HG02642 (cell line): Measurements from ENCODE around the gene KCTD6.
A peak's percentile ranks its signal among the peaks of the same experiment; 100 is the strongest.

Experiments
- ATAC-seq: cut with Tn5 transposase; IDR thresholded peaks from one replicate; pipeline ENCODE4 v1.9.1; 2021; ENCODE audit warnings: mild to moderate bottlenecking; ENCODE audit not compliant: unreplicated experiment, poor library complexity

Gene KCTD6

DNA sequence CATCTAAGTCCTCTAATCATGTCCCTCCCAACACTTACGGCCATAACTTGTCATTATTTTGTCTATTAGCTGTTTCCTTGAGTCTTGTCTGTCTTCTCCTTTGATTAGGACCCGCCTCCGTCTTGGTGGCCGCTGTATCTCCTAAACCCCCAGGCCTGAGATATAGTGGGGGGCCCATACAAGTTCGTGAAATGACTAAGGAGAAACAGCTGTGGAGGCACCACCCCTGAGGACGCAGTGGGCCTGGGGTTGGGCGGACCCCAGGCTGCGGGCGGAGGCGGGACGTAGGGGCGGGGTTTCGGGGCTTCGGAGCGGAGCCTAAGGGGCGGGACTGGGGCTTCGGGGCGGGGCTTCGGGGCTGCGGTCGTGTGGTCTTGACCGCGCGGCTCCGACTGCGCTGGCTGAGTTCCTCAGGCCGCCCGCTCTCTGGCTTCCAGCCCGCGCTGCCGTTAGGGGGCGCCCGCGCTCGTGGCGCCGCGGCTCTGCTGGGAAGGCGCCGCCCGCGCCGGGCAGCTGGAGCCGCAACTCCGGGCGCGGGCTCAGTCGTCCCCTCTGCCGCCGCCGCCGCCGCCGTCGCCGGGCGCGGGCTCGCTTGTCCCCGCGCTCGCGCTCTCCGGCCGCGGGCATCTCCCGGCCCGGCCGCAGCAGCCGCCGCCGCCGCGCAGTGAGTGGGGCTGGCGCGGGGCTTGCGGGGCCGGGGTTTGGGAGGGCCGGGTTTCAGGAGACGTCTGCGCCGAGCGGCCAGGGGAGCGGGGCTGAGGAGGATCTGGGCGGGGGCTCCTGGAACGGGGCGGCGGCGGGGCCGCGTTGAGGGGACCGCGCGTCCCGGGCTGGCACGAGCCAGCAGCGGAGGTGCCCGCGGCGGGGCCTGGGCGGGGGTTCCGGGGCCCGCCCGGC is at the start of gene KCTD6:
Gene KCTD6 (plus strand): TSS at position 591 of the 897 bp plus-strand sequence. CDS start 6,660 bp downstream, outside the sequence.
- ATAC-seq, result peak; percentile 93

GRCh38 chr3:58452176-58452575 is 39.7 kb upstream of the KCTD6 start:
- no peak for ATAC-seq

DNA sequence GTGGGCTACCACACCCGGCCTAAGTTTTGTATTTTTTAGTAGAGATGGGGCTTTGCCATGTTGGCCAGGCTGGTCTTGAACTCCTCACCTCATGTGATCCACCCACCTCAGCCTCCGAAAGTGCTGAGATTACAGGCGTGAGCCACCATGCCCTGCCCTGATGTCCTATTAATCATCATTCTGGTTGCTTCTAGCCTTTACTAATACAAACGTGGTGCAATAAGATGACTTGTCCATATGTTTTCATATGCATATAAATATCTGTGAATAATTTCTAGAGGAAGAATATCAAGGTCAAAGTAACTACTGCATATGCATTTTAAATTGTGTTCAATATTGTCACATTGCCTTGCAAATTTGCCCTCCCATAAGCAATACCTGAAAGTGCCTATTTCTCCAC is 32.7 kb upstream of the KCTD6 start:
- no peak for ATAC-seq

GRCh38 chr3:58462829-58463180 is 29.1 kb upstream of the KCTD6 start:
- ATAC-seq, result no peak

GRCh38 chr3:58463181-58463941 is 28.5 kb upstream of the KCTD6 start:
- ATAC-seq, result peak; percentile 93

GRCh38 chr3:58463942-58464271 is 28.0 kb upstream of the KCTD6 start:
- no peak for ATAC-seq

GRCh38 chr3:58464866-58465265 is 27.0 kb upstream of the KCTD6 start:
- ATAC-seq, result no peak

GRCh38 chr3:58466899-58467563 is 24.9 kb upstream of the KCTD6 start:
- no peak for ATAC-seq

GRCh38 chr3:58469096-58469495 is 22.8 kb upstream of the KCTD6 start:
- ATAC-seq, result no peak

DNA sequence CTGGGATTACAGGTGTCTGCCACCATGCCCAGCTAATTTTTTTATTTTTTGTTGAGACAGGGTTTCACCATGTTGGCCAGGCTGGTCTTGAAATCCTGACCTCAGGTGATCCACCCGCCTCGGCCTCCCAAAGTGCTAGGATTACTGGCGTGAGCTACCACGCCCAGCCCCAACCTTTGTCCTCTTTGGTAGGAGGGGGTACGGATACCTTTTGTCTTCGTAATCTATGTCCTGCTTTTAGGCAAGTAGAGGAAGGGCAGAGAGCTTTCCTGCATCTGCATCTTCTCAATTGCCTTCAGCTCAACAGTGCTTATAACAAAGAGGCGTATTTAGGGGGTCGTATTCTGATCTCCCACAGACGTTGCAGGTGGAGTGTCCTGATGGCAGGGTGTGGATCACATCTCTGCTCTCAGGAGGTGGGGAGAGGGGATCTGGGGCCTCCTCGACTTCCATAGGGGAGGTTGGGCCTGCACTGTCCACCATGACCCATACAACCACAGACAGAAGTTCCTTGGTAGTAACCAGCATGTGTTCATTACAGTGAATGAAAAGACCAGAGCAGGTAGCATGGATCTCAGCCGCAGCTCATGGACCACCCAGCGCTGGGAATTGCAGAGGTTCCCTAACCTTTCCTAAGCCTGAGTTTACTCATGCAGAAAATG is 21.4 kb upstream of the KCTD6 start:
- ATAC-seq, result no peak

DNA sequence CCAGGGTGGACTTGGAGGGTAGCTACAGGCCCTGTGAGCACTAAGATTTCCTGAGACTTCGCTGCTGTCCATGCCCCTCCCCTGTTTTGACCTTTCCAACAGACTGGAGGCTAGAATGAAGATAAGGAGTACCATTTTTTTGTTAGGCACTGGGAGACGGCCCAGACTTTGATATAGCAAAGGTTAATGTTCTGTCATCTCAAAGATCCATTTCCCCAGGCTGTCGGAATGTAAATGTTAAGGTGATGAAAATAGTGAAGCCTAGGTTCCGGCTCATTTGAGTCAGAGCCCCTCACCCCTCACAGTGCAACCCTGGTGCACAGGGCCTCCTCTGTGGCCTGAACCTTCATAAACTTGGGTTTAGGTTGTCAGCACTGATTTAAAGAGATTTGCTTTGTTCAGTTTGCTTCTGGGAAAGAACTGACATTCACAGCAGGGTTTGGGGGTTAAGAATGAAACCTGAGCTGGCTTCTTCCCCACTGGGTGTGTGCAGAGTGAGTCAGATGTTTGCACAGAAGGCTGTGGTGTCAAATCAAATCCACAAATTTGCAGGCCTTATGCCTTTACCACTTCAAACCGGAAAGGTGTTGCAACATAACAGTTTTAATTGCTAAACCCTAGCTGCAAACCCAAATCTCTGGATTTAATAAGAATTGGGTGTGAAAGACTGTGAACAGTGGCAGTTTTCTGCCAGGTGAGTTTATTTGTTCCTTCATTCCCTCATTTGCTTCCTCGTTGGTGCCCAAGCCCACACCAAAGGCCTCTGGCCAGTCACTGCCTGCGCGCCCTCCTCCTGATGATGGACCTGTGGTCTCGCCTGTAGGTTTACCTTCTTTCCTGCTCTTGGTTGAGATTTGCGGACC is 20.6 kb upstream of the KCTD6 start:
- ATAC-seq, result no peak

- no peak for ATAC-seq
These were observed 18.6 kb upstream of the KCTD6 start for GRCh38 chr3:58473275-58473674.

- no peak for ATAC-seq
These were observed 17.5 kb upstream of the KCTD6 start for GRCh38 chr3:58474348-58474911.

DNA sequence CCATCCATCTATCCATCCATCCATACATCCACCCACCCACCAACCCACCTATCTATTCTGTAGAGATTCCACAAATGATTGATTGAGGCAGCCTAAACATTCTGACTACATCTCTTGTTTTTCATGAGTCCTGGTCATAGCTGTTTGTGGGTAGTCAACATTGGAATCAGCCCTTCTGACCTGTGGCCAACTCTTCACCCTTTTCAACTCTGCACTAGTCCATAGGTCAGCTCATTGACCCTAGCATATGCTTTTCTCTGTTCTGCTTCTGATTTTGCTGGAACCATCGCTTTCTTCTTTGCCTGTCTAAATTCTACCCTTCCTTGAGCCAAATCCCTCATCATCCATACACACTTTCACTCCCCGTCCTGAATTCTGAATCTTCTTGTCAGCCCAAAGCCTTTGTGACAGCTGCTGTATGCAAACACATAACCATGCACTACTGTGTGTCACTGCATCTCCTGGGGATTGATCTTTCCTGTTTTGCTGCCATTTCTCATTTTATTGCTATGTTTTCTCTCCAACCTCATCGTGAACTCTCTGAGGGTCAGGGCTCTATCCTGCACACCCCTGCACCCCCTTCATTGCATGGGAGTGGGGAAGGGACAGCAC is 16.8 kb upstream of the KCTD6 start:
- ATAC-seq, result no peak

DNA sequence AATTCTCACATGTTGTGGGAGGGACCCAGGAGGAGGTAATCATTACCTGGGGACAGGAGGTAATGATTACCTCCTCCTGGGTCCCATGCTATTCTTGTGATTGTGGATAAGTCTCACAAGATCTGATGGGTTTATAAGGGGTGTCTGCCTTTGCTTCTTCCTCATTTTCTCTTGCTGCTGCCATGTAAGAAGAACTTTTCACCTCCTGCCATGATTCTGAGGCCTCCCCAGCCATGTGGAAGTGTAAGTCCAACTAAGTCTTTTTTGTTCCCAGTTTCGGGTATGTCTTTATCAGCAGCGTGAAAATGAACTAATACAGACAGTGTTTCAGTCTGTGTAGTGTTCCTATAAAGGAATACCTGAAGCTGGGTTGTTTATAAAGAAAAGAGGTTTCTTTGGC is 13.1 kb upstream of the KCTD6 start:
- no peak for ATAC-seq

DNA sequence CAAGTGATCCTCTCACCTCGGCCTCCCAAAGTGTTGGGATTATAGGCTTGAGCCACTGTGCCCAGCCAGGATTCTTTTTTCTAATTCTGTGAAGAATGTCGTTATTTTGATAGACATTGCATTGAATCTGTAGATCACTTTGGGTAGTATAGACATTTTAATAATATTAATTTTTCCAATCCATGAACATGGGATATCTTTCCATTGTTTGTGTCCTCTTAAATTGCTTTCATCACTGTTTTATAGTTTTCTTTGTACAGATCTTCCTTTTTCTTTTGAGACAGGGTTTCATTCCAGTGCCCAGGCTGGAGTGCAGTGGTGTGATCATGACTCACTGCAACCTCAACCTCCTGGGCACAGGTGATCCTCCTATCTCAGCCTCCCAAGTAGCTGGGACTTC is 11.6 kb upstream of the KCTD6 start:
- ATAC-seq, result no peak

DNA sequence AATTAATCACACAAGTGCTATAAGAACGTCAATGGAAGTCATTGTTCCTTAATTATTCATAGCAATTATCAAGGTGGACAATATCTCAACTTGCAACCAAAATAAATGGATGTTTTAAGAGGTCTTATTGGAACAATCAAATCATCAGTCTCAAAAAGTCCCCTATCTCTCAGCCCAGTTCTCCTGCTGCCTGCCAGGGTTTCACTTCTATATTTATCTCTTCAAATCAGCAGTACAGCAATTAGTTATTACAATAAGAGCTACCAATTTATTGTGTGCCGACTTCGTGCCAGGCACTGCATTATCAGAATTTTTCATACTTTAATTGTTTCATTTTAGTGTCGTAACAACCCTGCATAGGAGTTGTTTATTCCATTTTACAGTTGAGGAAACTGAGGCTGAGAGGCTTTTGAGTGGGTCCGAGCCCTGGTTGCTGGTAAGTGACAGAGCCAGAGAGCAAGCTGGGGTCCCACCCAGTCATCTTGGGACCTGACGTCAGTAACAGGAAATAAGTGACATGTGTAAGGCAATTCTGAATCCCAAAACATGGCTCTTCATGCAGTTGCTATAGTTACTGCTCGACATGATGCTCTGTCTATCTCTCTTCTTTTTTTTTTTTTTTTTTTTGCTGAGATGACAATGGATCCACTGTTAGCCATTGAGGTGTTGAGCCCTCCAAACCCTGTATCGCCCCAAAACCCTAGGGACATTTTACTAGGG is 8.8 kb upstream of the KCTD6 start:
- ATAC-seq, result no peak

- ATAC-seq, result no peak
These were observed 7.7 kb upstream of the KCTD6 start for GRCh38 chr3:58484045-58484721.
